ENCODE measurements around the gene PHACTR1.

- TF ChIP-seq EZH2 (IDR thresholded peaks at IDR 0.05; ENCODE audit: borderline replicate concordance, low read depth, low read length, poor library complexity, severe bottlenecking), result no peak
- TF ChIP-seq, protein P1, sequence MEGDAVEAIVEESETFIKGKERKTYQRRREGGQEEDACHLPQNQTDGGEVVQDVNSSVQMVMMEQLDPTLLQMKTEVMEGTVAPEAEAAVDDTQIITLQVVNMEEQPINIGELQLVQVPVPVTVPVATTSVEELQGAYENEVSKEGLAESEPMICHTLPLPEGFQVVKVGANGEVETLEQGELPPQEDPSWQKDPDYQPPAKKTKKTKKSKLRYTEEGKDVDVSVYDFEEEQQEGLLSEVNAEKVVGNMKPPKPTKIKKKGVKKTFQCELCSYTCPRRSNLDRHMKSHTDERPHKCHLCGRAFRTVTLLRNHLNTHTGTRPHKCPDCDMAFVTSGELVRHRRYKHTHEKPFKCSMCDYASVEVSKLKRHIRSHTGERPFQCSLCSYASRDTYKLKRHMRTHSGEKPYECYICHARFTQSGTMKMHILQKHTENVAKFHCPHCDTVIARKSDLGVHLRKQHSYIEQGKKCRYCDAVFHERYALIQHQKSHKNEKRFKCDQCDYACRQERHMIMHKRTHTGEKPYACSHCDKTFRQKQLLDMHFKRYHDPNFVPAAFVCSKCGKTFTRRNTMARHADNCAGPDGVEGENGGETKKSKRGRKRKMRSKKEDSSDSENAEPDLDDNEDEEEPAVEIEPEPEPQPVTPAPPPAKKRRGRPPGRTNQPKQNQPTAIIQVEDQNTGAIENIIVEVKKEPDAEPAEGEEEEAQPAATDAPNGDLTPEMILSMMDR (conservative IDR thresholded peaks at IDR 0.05; ENCODE audit: low read depth, low read length), result no peak
Measured at GRCh38 chr6:12791371-12791770, 74.8 kb downstream of the PHACTR1 start.
